NCI-H2227 (cell line): ENCODE measurements around the gene TMEM178B.
"Not testable (repeated sequence)": the region's sequence is repeated elsewhere in the genome, so short reads cannot be mapped to it uniquely, and the experiment has no call there.

ENCODE experiments used
- DNase-seq: peaks from one replicate; lab custom pipeline; 2025; ENCODE audit not compliant: unreplicated experiment; lab: John Stamatoyannopoulos, UW

Gene TMEM178B

GRCh38 chr7:141377906-141378305, 304.0 kb downstream of the TMEM178B start:
- no peak for DNase-seq

- no peak for DNase-seq
Measured at GRCh38 chr7:141378405-141378804, 304.5 kb downstream of the TMEM178B start.

- no peak for DNase-seq
Measured at GRCh38 chr7:141381794-141382427, 308.0 kb downstream of the TMEM178B start.

- DNase-seq = not testable (repeated sequence)
Measured at GRCh38 chr7:141383356-141383755, 309.5 kb downstream of the TMEM178B start.

- no peak for DNase-seq
Measured at GRCh38 chr7:141386881-141387280, 313.0 kb downstream of the TMEM178B start.

- no peak for DNase-seq
Measured at GRCh38 chr7:141387521-141388217, 313.8 kb downstream of the TMEM178B start.

GRCh38 chr7:141389140-141389796, 315.4 kb downstream of the TMEM178B start:
- DNase-seq = peak; percentile 64

GRCh38 chr7:141390339-141390738, 316.5 kb downstream of the TMEM178B start:
- DNase-seq = no peak

GRCh38 chr7:141393056-141393455, 319.2 kb downstream of the TMEM178B start:
- no peak for DNase-seq

GRCh38 chr7:141397236-141398163, 323.6 kb downstream of the TMEM178B start:
- DNase-seq = no peak

GRCh38 chr7:141400356-141400755, 326.5 kb downstream of the TMEM178B start:
- DNase-seq = no peak

GRCh38 chr7:141402277-141402996, 328.6 kb downstream of the TMEM178B start:
- no peak for DNase-seq

- DNase-seq = not testable (repeated sequence)
Measured at GRCh38 chr7:141403846-141404245, 330.0 kb downstream of the TMEM178B start.

GRCh38 chr7:141406347-141406746, 332.5 kb downstream of the TMEM178B start:
- DNase-seq = no peak

GRCh38 chr7:141407893-141408292, 334.0 kb downstream of the TMEM178B start:
- no peak for DNase-seq

GRCh38 chr7:141408440-141408839, 334.6 kb downstream of the TMEM178B start:
- DNase-seq = no peak

- DNase-seq = no peak
Measured at GRCh38 chr7:141409219-141409618, 335.4 kb downstream of the TMEM178B start.

- peak; percentile 75 for DNase-seq
Measured at GRCh38 chr7:141409801-141410329, 336.0 kb downstream of the TMEM178B start.

- peak; percentile 10 for DNase-seq
Measured at GRCh38 chr7:141410353-141411000, 336.6 kb downstream of the TMEM178B start.

GRCh38 chr7:141411133-141411532, 337.3 kb downstream of the TMEM178B start:
- DNase-seq = no peak
